HL-60 (cell line): ENCODE measurements around the gene PDGFD.

Experiments used
- DNase-seq, 2 experiments: peaks; one replicate each; pipeline ENCODE4 v3.0.0-alpha.2; 2010 to 2020; ENCODE audit warnings: low read depth in 1 of 2, low spot score in 1 of 2
- H3K27ac ChIP-seq: fragments of 250-450 bp; sonication (Bioruptor Pico); replicated peaks from 2 replicates; pipeline ENCODE4 v1.5.1; 2020; ENCODE audit warnings: mild to moderate bottlenecking, moderate library complexity
- H3K27me3 ChIP-seq: fragments of 250-450 bp; sonication (Bioruptor Pico); 2 replicates; pipeline ENCODE4 v1.5.1; 2021; ENCODE audit warnings: mild to moderate bottlenecking, moderate library complexity; ENCODE audit not compliant: insufficient read depth, poor library complexity, severe bottlenecking
- H3K4me3 ChIP-seq: replicated peaks from 2 replicates; pipeline ENCODE4 v1.5.1; 2011; ENCODE audit warnings: mild to moderate bottlenecking, control low read depth, low read length; ENCODE audit not compliant: insufficient read depth
- CTCF ChIP-seq: IDR thresholded peaks from one replicate; pipeline ENCODE4 v1.5.1; 2011; ENCODE audit warnings: low read length, control low read depth, inconsistent platforms; ENCODE audit not compliant: insufficient read depth
- GABPA ChIP-seq: IDR thresholded peaks from 2 replicates; pipeline ENCODE4 v1.6.1; 2012; ENCODE audit warnings: low read depth
- POLR2AphosphoS5 ChIP-seq: IDR thresholded peaks from 2 replicates; pipeline ENCODE4 v1.6.1; 2012; ENCODE audit warnings: low read depth
- REST ChIP-seq: IDR thresholded peaks from 2 replicates; pipeline ENCODE4 v1.6.1; 2012; ENCODE audit warnings: low read depth; ENCODE audit not compliant: insufficient replicate concordance
- SPI1 ChIP-seq: IDR thresholded peaks from 2 replicates; pipeline ENCODE4 v1.6.1; 2012; ENCODE audit warnings: low read depth, mild to moderate bottlenecking, borderline replicate concordance

PDGFD gene

GRCh38 chr11:104165014-104165413 lies 1.1 kb upstream of the PDGFD start:
- no peak for DNase-seq
- TF ChIP-seq POLR2AphosphoS5 (no peak), SPI1 (no peak), REST (no peak), CTCF (no peak), GABPA (no peak)
- Histone ChIP-seq H3K4me3 (no peak overlapping the region), H3K27me3 (peaks cover 24% of the 10 kb centered on the region), H3K27ac (no peak overlapping the region)

GRCh38 chr11:104163100-104164027 lies 583 bp downstream of the PDGFD start:
- H3K27me3 ChIP-seq = peaks cover 24% of the 10 kb centered on the region
- peak overlapping the region; percentile 33 for H3K4me3 ChIP-seq
- TF ChIP-seq CTCF (no peak), POLR2AphosphoS5 (no peak), GABPA (no peak), SPI1 (no peak), REST (no peak)
- DNase-seq = peak in 1 of 2 experiments; percentile 9
- H3K27ac ChIP-seq = no peak overlapping the region

GRCh38 chr11:104161751-104162450 lies 2.0 kb downstream of the PDGFD start:
- TF ChIP-seq POLR2AphosphoS5 = no peak
- TF ChIP-seq SPI1 = no peak
- no peak for TF ChIP-seq GABPA
- TF ChIP-seq REST = no peak
- TF ChIP-seq CTCF = no peak
- DNase-seq = no peak
- no peak overlapping the region for H3K27ac ChIP-seq
- H3K4me3 ChIP-seq = no peak overlapping the region
- peaks cover 24% of the 10 kb centered on the region for H3K27me3 ChIP-seq
